ENCODE results near the gene GAGE2A. TPM values are rescaled to one million over a fixed set of nuclear protein-coding genes. Genes with fewer than 3 reads are reported as not detected.

GAGE2A gene, protein sequence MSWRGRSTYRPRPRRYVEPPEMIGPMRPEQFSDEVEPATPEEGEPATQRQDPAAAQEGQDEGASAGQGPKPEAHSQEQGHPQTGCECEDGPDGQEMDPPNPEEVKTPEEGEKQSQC
- total RNA-seq: not detected in 2 replicates

DNA sequence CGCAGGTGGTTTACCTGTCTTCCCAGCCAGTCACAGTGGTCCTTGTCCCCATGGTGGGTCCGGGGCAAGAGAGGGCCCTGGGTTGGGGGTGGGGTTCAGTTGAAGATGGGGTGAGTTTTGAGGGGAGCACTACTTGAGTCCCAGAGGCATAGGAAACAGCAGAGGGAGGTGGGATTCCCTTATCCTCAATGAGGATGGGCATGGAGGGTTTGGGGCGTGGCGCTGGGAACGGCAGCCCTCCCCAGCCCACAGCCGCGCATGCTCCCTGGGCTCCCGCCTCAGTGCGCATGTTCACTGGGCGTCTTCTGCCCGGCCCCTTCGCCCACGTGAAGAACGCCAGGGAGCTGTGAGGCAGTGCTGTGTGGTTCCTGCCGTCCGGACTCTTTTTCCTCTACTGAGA is at the start of gene GAGE2A:
TSS of gene GAGE2A (plus strand) at position 301 of the 400 bp plus-strand sequence. CDS start 1,155 bp downstream, outside the sequence.

DNA sequence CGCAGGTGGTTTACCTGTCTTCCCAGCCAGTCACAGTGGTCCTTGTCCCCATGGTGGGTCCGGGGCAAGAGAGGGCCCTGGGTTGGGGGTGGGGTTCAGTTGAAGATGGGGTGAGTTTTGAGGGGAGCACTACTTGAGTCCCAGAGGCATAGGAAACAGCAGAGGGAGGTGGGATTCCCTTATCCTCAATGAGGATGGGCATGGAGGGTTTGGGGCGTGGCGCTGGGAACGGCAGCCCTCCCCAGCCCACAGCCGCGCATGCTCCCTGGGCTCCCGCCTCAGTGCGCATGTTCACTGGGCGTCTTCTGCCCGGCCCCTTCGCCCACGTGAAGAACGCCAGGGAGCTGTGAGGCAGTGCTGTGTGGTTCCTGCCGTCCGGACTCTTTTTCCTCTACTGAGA is 47.9 kb upstream of the GAGE2A start, which contains the start of gene GAGE12D:
TSS of gene GAGE12D (plus strand) at position 301 of the 400 bp plus-strand sequence. CDS start 1,155 bp downstream, outside the sequence.

DNA sequence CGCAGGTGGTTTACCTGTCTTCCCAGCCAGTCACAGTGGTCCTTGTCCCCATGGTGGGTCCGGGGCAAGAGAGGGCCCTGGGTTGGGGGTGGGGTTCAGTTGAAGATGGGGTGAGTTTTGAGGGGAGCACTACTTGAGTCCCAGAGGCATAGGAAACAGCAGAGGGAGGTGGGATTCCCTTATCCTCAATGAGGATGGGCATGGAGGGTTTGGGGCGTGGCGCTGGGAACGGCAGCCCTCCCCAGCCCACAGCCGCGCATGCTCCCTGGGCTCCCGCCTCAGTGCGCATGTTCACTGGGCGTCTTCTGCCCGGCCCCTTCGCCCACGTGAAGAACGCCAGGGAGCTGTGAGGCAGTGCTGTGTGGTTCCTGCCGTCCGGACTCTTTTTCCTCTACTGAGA is 38.3 kb upstream of the GAGE2A start, which contains the start of gene GAGE12E:
TSS of gene GAGE12E (plus strand) at position 301 of the 400 bp plus-strand sequence. CDS start 1,155 bp downstream, outside the sequence.

DNA sequence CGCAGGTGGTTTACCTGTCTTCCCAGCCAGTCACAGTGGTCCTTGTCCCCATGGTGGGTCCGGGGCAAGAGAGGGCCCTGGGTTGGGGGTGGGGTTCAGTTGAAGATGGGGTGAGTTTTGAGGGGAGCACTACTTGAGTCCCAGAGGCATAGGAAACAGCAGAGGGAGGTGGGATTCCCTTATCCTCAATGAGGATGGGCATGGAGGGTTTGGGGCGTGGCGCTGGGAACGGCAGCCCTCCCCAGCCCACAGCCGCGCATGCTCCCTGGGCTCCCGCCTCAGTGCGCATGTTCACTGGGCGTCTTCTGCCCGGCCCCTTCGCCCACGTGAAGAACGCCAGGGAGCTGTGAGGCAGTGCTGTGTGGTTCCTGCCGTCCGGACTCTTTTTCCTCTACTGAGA is 28.8 kb upstream of the GAGE2A start, which contains the start of gene GAGE12F:
TSS of gene GAGE12F (plus strand) at position 301 of the 400 bp plus-strand sequence. CDS start 1,155 bp downstream, outside the sequence.

DNA sequence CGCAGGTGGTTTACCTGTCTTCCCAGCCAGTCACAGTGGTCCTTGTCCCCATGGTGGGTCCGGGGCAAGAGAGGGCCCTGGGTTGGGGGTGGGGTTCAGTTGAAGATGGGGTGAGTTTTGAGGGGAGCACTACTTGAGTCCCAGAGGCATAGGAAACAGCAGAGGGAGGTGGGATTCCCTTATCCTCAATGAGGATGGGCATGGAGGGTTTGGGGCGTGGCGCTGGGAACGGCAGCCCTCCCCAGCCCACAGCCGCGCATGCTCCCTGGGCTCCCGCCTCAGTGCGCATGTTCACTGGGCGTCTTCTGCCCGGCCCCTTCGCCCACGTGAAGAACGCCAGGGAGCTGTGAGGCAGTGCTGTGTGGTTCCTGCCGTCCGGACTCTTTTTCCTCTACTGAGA is 19.2 kb upstream of the GAGE2A start, which contains the start of gene GAGE12G:
TSS of gene GAGE12G (plus strand) at position 301 of the 400 bp plus-strand sequence. CDS start 1,155 bp downstream, outside the sequence.

DNA sequence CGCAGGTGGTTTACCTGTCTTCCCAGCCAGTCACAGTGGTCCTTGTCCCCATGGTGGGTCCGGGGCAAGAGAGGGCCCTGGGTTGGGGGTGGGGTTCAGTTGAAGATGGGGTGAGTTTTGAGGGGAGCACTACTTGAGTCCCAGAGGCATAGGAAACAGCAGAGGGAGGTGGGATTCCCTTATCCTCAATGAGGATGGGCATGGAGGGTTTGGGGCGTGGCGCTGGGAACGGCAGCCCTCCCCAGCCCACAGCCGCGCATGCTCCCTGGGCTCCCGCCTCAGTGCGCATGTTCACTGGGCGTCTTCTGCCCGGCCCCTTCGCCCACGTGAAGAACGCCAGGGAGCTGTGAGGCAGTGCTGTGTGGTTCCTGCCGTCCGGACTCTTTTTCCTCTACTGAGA is 9.6 kb upstream of the GAGE2A start, which contains the start of gene GAGE12H:
TSS of gene GAGE12H (plus strand) at position 301 of the 400 bp plus-strand sequence. CDS start 1,155 bp downstream, outside the sequence.

DNA sequence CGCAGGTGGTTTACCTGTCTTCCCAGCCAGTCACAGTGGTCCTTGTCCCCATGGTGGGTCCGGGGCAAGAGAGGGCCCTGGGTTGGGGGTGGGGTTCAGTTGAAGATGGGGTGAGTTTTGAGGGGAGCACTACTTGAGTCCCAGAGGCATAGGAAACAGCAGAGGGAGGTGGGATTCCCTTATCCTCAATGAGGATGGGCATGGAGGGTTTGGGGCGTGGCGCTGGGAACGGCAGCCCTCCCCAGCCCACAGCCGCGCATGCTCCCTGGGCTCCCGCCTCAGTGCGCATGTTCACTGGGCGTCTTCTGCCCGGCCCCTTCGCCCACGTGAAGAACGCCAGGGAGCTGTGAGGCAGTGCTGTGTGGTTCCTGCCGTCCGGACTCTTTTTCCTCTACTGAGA is 9.4 kb downstream of the GAGE2A start, which contains the start of gene GAGE1:
TSS of gene GAGE1 (plus strand) at position 301 of the 400 bp plus-strand sequence. CDS start 1,155 bp downstream, outside the sequence.

Other genes with a start within 250 kb of the GAGE2A start
- not detected in 2 replicates for gene GAGE12C, start 57.3 kb upstream of the GAGE2A start, total RNA-seq
- not detected in 2 replicates for gene GAGE12D, start 47.8 kb upstream of the GAGE2A start, total RNA-seq
- not detected in 2 replicates for gene GAGE12E, start 38.2 kb upstream of the GAGE2A start, total RNA-seq
- not detected in 2 replicates for gene GAGE12F, start 28.7 kb upstream of the GAGE2A start, total RNA-seq
- not detected in 2 replicates for gene GAGE12G, start 19.1 kb upstream of the GAGE2A start, total RNA-seq
- not detected in 2 replicates for gene GAGE12H, start 9.5 kb upstream of the GAGE2A start, total RNA-seq
- not detected in 2 replicates for gene GAGE1, start 9.5 kb downstream of the GAGE2A start, total RNA-seq
- gene PAGE1, start 106.5 kb downstream of the GAGE2A start, total RNA-seq: not detected in 2 replicates
- not detected in 2 replicates for gene PAGE4, start 239.8 kb downstream of the GAGE2A start, total RNA-seq

Data from mammary microvascular endothelial cell (primary cell).